ENCODE measurements around the gene MYL11.

DNA sequence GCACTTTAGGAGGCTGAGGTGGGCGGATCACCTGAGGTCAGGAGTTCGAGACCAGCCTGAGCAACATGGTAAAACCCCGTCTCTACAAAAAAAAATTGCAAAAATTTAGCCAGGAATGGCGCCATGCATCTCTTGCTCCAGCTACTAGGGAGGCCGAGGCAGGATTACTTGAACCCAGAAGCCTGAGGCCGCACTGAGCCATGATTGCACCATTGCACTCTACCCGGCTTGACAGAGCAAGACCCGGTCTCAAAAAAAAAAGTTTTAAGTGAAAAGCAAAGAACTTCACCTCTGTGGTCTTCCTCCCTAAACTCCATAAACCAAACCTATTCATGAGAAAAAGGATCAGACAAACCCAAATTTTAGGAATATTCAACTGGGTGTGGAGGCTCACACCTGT lies 26.5 kb upstream of the MYL11 start:
- TF ChIP-seq POLR2AphosphoS5 (IDR thresholded peaks at IDR 0.05; ENCODE audit: low read depth, low read length) = no peak
- no peak for TF ChIP-seq SIN3A (IDR thresholded peaks at IDR 0.05; ENCODE audit: borderline replicate concordance, insufficient read depth, low read length)
- TF ChIP-seq, protein P1, sequence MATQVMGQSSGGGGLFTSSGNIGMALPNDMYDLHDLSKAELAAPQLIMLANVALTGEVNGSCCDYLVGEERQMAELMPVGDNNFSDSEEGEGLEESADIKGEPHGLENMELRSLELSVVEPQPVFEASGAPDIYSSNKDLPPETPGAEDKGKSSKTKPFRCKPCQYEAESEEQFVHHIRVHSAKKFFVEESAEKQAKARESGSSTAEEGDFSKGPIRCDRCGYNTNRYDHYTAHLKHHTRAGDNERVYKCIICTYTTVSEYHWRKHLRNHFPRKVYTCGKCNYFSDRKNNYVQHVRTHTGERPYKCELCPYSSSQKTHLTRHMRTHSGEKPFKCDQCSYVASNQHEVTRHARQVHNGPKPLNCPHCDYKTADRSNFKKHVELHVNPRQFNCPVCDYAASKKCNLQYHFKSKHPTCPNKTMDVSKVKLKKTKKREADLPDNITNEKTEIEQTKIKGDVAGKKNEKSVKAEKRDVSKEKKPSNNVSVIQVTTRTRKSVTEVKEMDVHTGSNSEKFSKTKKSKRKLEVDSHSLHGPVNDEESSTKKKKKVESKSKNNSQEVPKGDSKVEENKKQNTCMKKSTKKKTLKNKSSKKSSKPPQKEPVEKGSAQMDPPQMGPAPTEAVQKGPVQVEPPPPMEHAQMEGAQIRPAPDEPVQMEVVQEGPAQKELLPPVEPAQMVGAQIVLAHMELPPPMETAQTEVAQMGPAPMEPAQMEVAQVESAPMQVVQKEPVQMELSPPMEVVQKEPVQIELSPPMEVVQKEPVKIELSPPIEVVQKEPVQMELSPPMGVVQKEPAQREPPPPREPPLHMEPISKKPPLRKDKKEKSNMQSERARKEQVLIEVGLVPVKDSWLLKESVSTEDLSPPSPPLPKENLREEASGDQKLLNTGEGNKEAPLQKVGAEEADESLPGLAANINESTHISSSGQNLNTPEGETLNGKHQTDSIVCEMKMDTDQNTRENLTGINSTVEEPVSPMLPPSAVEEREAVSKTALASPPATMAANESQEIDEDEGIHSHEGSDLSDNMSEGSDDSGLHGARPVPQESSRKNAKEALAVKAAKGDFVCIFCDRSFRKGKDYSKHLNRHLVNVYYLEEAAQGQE (IDR thresholded peaks at IDR 0.05; ENCODE audit: insufficient read depth in 1 of 2, low read depth in 2 of 2, low read length in 2 of 2) = no peak

All from PFSK-1 (cell line).